SW 1271 (cell line): Measurements from ENCODE around the gene SHD.
A peak's percentile ranks its signal among the peaks of the same experiment; 100 is the strongest.
"Not testable (repeated sequence)": the region's sequence is repeated elsewhere in the genome, so short reads cannot be mapped to it uniquely, and the experiment has no call there.

Source experiments
- DNase-seq, 2 experiments: peaks; one replicate each; lab custom pipeline; 2025; lab: John Stamatoyannopoulos, UW

The SHD gene

DNA sequence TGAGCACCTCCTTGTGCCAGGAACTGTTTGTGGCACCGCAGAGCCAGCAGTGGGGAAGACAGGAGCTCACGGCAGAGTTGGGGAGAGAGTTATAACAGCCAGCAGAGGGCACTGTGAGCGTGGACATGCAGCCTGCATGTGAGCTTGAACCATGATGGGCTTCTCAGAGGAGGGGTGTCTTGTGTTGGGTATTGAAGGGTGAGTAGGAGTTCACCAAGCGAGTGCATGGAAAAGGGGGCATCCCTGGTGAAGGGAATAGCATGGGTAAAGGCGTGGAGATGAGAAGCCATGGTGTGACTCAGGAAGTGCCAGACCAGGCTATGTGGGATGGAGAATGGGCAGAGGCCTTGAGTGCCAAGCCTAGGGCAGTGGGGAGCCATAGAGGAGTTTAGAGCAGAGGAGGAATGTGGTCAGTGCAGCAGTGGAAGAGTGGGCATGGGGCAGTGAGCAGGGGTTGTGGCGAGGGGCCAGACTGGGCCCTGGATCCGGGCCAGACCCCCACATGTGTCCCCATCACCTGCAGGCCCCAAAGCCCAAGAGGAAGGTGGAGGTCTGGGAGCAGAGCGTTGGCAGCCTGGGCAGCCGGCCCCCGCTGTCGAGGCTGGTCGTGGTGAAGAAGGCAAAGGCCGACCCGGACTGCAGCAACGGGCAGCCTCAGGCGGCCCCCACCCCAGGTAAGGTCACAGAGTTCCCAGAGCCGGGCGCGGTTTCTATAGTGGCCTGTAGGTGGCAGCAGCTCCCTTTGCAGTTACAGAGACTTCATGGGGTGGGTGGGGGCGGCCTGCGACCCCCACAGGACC is 11.8 kb upstream of the SHD start:
- peak; percentile 15 to 56 for DNase-seq

DNA sequence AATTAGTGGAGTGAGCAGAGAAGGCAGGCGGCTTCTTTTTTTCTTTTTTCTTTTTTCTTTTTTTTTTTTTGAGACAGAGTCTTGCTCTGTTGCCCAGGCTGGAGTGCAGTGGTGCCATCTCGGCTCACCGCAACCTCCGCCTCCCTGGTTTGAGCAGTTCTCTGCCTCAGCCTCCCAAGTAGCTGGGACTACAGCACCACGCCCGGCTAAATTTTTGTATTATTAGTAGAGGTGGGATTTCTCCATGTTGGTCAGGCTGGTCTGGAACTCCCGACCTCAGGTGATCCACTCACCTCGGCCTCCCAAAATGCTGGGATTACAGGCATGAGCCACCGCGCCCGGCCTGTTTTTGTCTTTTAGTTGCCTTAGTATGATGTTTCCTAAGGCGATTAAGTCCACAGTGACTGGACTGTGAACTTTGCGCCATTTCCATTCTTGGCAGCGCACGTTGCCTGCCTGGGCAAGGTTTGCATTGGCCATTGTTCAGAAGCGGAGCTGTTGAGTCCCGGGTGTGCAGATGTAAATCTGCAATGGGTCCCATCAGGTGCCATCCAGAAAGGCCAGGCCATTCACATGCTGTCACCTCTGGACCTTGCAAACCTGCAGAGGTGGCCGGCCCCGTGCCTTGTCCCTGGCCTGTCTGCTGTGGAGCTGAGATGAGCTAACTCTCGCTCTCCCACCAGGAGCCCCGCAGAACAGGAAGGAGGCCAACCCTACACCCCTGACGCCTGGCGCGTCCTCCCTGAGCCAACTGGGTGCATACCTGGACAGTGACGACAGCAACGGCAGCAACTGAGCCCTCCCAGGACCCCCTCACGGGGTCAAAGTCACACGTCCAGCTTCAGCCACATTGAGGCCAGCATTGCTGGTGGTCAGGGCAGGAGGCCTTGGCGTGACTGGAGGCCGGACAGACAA is 10.9 kb upstream of the SHD start:
- no peak for DNase-seq

DNA sequence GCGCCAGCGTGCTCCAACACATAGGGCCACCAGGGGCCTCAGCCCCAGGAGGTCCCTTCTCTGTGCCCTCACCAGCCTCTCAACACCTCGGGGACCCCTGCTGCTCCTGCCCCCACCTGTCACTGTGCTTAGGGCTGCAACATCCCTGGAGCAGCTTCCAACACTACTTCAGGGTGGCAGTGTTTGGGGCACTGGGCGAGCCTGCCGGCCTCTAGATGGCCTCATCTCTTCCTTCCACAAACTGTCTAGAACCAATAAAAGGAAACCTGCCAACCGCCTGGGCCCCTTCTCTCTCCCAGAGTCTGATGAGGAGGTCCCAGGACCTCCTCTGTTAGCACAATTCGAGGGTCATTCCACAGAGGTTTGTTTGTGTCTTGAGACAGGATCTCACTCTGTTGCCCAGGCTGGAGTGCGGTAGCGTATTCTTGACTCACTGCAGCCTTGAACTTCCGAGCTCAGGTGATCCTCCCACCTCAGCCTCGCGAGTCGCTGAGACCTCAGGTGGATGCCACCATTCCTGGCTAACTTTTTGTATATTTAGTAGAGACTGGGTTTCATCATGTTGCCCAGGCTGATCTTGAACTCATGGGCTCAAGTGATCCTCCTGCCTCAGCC is 10.1 kb upstream of the SHD start:
- no peak for DNase-seq

DNA sequence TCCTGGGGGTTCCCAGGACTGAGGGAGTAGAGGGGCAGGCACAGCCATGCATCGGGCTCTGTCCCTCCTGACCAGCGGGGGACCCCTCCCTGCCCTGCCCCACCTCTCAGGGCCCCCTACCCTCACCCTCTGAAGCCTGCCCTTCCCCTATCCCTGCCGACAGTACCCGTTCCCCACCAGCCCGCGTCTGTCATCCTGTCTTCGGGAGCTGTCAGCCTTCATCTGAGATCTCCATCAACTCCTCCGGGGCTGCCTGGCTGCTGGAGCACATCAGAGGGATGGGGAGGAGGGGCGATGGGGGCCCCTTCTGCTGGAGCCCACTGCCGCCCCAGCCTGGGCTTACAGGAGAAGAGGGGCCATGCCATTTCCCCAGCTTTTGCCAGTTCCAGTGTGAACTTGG is 6.2 kb upstream of the SHD start:
- DNase-seq = no peak

DNA sequence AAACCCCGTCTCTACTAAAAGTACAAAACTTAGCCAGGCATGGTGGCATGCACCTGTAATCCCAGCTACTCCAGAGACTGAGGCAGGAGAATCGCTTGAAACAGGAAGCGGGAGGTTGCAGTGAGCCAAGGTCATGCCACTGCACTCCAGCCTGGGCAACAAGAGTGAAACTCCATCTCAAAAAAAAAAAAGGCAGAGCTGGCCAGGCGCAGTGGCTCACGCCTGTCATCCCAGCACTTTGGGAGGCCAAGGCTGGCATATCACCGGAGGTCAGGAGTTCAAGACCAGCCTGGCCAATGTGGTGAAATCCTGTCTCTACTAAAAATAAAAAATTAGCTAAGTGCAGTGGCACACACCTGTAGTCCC is 4.8 kb upstream of the SHD start:
- not testable (repeated sequence) for DNase-seq

DNA sequence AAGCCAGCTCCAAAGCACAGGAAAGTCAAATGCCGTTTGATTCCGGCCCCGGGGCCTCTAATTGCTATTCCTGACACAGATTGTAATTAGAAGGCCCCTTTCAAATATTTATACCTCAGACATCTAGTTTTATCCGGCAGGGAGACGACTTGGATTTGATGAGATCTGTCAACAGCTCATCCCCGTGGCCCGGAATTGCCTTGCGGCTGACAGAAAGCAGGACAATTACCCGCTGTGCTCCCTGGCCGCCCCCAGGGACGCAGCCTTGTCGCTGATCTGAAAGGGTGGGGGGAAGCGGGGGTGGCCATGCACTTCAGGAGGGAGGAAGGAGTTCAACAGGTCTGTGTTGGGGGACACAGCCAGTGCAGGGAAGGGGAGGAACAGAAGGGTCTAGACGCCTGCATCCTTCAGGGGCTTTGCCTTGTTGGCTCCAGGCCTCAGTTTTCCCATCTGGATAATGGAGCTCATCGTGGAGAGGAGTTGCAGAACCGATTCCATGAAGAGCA is 1.8 kb upstream of the SHD start:
- DNase-seq = no peak

DNA sequence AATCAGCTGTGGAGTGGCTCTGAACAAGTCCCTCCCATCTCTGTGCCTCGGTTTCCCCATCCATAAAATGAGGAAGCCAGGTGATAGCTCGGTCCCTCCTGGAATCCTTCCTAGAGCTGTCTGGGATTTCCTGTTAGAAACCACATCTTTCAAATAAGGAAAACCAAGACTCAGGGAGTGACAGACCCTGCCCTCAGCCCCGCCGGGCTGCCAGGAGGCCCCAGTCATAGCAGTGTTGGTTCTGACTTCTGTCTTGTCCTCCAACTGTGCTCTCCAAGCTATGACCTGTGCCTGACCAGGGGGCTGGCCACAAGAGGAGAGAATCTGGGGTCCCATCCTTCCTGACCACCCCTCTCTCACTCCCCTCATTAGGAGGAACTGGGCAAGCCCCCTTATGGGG is 1.1 kb upstream of the SHD start:
- DNase-seq = no peak

DNA sequence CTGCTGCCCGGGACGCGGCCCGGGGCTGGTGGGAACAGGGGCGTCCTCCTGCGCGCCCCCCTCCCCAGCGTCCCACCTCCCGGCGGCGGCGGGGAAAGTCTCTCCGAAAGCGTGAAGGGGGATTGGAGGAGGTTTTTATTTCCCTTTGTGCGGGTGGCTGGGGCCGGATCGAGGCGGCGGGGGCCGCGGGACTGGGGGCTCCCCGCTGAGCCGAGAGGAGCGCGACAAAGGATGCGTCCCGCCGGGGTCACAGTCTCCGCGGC is 132 bp downstream of the SHD start:
- DNase-seq = no peak

DNA sequence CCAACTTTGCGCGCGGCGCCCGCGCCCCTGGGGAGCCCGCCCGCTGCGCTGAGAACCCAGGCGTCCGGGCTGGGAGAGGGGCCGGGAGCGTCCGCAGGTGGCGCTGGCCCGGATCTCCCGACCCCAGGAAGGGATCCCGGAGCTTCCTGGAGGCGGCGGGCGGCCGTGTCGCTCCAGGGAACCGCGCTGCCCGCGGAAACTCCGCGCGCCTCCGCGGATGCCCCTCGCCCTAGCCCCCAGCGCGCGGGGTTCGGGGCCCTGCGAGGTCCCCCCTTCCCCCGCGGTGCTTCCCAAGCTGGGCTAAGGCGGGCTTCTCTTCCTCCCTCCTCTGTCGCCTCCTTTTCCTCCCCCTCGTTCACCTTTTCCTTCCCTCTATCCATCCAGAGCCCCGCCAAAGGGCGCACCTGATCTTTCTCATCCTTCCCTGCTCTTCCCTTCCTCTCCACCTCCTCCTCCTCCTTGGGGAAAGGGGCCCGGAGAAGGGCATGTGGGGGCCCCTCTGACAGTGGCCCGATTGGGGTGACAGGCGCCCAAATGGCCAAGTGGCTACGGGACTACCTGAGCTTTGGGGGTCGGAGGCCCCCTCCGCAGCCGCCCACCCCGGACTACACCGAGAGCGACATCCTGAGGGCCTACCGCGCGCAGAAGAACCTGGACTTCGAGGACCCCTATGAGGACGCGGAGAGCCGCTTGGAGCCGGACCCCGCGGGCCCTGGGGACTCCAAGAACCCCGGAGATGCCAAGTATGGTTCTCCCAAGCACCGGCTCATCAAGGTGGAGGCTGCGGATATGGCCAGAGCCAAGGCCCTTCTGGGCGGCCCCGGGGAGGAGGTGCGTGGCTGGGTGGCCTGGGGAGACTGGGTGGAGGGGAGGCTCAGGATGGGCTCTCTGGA is 710 bp downstream of the SHD start:
- no peak for DNase-seq

DNA sequence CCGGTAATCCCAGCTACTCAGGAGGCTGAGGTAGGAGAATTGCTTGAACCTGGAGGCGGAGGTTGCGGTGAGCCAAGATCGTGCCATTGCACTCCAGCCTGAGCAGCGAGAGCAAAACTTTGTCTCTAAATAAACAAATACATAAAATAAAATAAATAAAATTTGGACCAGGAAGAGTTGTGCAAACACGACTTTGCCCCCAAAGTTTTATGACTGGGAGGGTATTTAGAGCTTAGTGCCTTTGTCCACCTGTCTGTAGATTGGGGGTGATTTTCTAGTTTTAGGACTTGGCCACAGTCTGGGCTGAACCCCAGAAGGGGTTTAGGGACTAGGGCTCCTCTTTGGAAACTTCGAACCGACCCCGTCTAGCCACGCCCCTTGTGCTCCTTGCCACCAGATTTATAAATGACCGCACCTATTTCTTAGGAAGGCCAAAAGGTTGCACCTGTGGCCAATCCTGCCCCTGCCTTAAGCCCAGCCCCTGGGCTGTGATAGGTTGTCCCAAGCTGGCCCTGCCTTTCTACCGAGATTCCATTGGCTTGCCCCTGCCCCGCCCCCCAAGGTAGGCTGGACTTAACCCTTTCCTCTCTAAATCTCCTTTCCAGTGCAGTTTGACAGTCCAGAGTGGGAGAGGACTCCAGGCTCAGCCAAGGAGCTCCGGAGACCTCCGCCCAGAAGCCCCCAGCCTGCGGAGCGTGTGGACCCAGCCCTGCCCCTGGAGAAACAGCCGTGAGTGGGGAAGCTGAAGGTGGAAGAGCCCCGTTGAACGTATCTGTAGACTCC is 5.3 kb downstream of the SHD start:
- DNase-seq = peak; percentile 18 to 20

DNA sequence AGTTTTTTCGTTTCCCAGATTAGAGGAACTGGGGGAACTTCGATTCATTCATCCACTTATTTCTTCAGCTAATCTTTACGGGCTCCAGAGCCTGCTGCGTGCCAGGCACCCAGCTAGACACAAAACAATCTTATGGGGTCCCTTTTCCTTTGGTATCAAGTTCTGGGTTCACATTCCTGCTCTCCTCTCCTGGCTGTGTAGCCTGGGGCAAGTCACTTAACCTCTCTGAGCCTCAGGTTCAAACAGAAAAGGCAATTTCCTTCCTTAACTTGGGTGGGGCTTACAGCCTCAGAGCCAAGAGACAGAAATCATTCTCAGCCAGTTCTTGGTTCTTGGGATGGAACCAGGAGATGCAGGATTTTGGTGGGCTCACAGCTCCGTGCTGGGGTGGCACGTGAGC is 5.9 kb downstream of the SHD start:
- DNase-seq = no peak

DNA sequence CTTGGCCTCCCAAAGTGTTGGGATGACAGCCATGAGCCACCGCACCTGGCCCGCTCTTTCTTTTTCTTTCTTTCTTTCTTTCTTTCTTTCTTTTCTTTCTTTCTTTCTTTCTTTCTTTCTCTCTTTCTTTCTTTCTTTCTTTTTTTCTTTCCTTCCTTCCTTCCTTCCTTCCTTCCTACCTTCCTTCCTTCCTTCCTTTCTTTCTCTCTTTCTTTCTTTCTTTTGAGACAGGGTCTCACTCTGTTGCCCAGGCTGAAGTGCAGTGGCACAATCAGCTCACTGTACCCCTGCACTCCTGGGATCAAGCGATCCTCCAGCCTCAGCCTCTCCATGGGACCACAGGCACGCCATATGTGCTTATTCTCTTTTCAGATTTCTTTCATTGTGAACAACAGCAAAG is 7.1 kb downstream of the SHD start:
- DNase-seq = not testable (repeated sequence)

DNA sequence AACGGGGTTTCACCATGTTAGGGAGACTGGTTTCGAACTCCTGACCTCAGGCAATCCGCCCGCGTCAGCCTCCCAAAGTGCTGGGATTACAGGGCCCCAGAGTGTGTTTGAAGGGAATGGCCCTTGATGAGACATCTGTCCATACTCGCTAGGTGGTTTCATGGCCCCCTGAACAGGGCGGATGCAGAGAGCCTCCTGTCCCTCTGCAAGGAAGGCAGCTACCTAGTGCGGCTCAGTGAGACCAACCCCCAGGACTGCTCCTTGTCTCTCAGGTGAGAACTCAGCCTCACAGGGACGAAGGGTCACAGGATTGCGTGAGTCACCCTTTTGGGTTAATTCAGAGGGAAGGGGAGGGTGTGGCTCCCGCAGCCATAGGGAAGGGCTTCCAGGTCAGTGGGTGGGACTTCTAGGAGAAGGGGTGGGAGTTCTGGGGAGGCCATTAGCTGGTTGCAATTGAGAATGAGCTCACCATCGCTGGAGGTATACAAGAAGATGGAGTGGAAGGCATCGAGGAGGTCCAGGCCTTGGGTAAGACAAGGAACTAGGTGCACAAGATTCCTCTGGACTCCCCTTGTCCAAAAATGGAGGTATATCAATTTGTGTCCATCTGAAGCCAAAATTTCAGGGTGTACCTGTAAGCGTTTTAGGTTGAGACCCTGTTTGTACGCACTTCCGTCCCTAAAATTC is 9.2 kb downstream of the SHD start:
- DNase-seq = no peak

DNA sequence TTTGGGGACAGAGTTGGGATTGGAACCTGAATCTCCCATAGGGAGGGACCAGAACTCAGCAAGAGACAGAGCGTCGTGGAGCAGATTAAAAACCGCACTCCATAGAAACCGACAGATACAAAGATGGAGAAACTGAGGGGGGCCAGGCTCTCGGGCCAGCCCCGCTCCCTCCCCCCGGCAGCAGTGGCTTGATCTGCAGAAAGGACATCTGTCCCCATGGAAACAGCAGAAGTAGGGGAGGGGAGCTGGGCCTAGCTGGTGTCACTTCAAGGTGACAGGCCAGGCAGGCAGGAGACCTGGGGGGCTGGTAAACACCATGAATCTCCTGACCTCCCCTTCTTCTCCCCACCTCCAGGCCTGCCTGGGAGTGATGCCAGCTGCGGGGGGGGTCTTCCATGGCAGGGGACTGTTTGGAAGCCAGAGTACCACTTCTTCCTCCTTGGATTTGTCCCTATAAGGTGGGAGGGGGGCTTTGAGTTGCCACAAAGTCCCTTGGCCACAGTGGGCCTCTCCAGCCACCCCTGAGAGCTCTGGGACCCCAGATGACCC is 12.2 kb downstream of the SHD start:
- DNase-seq = no peak

DNA sequence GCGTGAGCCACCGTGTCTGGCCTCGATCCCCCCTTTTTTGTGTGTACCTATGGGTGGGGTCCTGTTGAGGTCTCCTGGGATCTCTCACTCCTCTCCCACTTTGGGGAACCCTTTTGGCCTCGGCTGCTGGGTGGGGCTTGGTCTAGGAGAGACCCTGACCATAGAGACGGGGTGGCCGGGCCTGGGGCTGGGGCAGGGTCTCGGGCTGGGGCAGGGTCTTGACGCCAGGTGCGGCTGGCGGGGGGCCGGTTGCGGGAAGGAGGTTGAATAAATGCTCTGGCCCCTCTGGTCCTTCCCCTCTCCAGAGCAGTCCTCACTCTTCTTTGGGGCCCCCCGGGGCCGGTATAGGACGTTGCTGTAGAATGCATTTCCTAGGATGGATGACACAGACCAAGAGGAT is 13.4 kb downstream of the SHD start:
- no peak for DNase-seq

DNA sequence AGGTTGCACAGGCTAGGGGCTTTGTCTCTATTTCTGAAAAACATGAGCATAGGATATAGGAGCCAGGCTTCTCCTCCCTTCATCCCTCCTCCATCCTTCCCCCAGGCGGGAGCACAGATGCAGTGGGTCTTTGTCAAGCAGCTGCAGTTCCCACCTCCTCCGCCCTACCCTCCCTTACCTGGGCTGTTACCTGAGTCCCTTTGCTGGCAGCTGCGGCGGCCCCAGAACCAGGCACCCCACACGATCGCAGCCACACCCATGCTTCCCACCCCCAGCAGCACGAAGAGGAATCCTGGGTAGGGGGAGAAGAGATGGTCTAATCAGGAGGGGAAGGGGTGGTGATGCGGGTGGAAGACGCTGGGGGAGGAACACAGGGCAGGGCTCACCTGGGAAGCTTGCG is 15.3 kb downstream of the SHD start:
- DNase-seq = no peak

DNA sequence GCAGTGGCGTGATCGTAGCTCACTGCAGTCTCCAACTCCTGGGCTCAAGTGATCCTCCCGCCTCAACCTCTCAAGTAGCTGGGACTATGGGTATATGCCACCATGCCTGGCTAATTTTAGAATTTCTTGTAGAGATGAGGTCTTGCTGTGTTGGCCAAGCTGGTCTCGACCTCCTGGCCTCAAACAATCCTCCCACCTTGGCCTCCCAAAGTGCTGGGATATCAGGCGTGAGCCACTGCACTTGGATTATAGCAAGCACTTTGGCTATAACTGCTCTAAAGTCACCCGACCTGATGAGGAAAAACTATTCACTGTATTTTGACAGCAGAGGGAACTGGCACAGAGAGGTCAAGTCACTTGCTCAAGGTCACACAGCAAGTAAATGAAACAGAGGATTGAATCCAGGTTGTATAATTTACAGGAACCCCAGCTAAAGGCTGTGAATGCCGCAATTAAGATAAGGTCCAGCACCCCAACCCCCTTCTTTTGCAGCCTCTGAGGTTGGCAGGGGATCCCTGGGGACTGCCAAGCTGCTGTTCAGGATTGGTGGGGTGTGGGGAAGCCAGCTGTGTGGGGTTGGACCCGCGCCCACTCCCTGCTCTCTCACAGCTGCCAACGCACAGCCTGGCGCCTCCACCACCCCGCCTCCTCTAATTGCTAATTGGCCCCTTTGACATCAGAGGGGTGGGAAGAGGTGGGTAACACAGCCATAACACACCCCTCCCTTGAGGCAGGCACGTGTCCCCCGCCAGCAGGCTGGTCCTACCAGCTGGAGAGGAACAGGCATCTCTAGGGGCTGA is 17.1 kb downstream of the SHD start:
- no peak for DNase-seq

DNA sequence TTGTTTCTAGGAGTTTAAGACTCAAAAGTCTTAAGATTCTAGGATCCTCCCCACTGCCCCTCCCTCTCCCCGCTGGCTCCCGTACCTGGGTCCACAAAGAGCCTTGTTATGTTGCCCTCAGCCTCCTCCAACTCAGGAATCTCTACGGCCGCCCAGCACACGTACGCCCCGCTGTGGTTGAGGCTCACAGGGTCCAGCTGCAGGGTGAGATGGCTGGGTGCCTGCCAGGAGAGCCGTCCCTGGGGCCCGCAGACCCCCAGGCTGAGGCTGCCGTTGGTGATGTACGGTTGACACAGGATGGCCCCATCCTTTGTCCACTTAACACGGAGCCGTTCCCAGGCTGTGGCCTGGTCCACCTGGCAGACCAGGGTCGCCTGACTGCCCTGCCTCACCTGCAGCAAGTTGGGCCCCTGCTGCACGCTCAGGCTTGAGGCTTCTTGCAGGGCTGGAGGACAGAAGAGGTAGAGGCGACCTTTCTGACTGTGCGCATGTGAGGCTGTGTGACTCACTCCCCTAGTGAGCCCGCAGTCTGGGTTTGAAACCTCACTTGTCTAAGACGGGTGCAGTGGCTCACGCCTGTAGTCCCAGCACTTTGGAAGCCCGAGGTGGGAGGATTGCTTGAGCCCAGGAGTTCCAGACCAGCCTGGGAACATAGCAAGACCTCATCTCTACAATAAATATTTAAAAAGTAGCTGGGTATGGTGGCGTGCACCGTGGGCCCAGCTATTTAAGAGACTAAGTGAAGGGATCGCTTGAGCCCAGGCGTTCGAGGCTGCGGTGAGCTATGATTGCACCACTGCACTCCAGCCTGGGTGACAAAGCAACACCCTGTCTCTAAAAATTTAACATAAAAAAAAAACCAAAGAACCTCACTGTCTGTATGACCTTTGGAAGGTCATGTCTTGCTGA is 19.1 kb downstream of the SHD start:
- no peak for DNase-seq
